Measurements from ENCODE around the gene CCDC17. TPM values are rescaled to one million over a fixed set of nuclear protein-coding genes. Genes with fewer than 3 reads are reported as not detected.
"Not testable (repeated sequence)": the region's sequence is repeated elsewhere in the genome, so short reads cannot be mapped to it uniquely, and the experiment has no call there.

Gene CCDC17
- total RNA-seq, 4 donors from 2014 or later: 3.2 to 6.5 (median 4.0) TPM

- no peaks in the 10 kb centered on the region for H3K27me3 ChIP-seq
- H3K4me3 ChIP-seq: no peak overlapping the region
- TF ChIP-seq POLR2A (IDR thresholded peaks at IDR 0.05): no peak
- H3K9me3 ChIP-seq: no peaks in the 10 kb centered on the region
- peaks cover 13% of the 10 kb centered on the region for H3K4me1 ChIP-seq
- DNase-seq (ENCODE audit: low spot score in 2 of 2): no peak
- H3K36me3 ChIP-seq: peaks cover 57% of the 10 kb centered on the region
- WGBS: 58% methylated on average over 8 of the region's 8 CpGs
- peak overlapping the region; percentile 50 for H3K27ac ChIP-seq
These were observed 10.8 kb downstream of the CCDC17 start for GRCh38 chr1:45612941-45613579.

GRCh38 chr1:45610589-45611226, 13.1 kb downstream of the CCDC17 start:
- 92% methylated on average over 10 of the region's 10 CpGs for WGBS
- DNase-seq (ENCODE audit: low spot score in 2 of 2): no peak
- H3K4me3 ChIP-seq: no peak overlapping the region
- no peaks in the 10 kb centered on the region for H3K9me3 ChIP-seq
- H3K36me3 ChIP-seq: peaks cover 48% of the 10 kb centered on the region
- TF ChIP-seq POLR2A (IDR thresholded peaks at IDR 0.05): no peak
- no peak for TF ChIP-seq EP300 (IDR thresholded peaks at IDR 0.05)
- H3K4me1 ChIP-seq: peaks cover 17% of the 10 kb centered on the region
- H3K27ac ChIP-seq: no peak overlapping the region
- H3K27me3 ChIP-seq: no peaks in the 10 kb centered on the region

- Histone ChIP-seq H3K4me1 (peaks cover 13% of the 10 kb centered on the region), H3K9me3 (no peaks in the 10 kb centered on the region), H3K36me3 (peaks cover 41% of the 10 kb centered on the region), H3K27me3 (no peaks in the 10 kb centered on the region), H3K27ac (no peak overlapping the region), H3K4me3 (no peak overlapping the region)
- TF ChIP-seq POLR2A (IDR thresholded peaks at IDR 0.05) (no peak), EP300 (IDR thresholded peaks at IDR 0.05) (no peak), CTCF (IDR thresholded peaks at IDR 0.05) (no peak), POLR2AphosphoS5 (IDR thresholded peaks at IDR 0.05) (no peak)
- 69% methylated on average over 5 of the region's 5 CpGs for WGBS
- DNase-seq (ENCODE audit: low spot score in 2 of 2): no peak
These were observed 15.4 kb downstream of the CCDC17 start for GRCh38 chr1:45608175-45609156.

- H3K36me3 ChIP-seq: peaks cover 43% of the 10 kb centered on the region
- TF ChIP-seq EP300 (IDR thresholded peaks at IDR 0.05) (no peak), POLR2A (IDR thresholded peaks at IDR 0.05) (no peak), POLR2AphosphoS5 (IDR thresholded peaks at IDR 0.05) (no peak), CTCF (IDR thresholded peaks at IDR 0.05) (no peak)
These were observed 16.3 kb downstream of the CCDC17 start for GRCh38 chr1:45607404-45608074.

GRCh38 chr1:45604239-45604638, 19.6 kb downstream of the CCDC17 start:
- 98% methylated on average over 2 of the region's 2 CpGs for WGBS
- TF ChIP-seq EP300 (IDR thresholded peaks at IDR 0.05): no peak
- no peak for TF ChIP-seq POLR2A (IDR thresholded peaks at IDR 0.05)
- no peak for TF ChIP-seq CTCF (IDR thresholded peaks at IDR 0.05)
- TF ChIP-seq POLR2AphosphoS5 (IDR thresholded peaks at IDR 0.05): no peak
- no peak for DNase-seq (ENCODE audit: low spot score in 2 of 2)
- H3K4me3 ChIP-seq: no peak overlapping the region
- no peaks in the 10 kb centered on the region for H3K9me3 ChIP-seq
- H3K36me3 ChIP-seq: peaks cover 33% of the 10 kb centered on the region
- no peak overlapping the region for H3K27ac ChIP-seq
- H3K4me1 ChIP-seq: peaks cover 10% of the 10 kb centered on the region
- no peaks in the 10 kb centered on the region for H3K27me3 ChIP-seq

More at GRCh38 chr1:45607404-45608074, 16.3 kb downstream of the CCDC17 start:
- no peak for DNase-seq (ENCODE audit: low spot score in 2 of 2)
- Histone ChIP-seq H3K27ac (no peak overlapping the region), H3K9me3 (no peaks in the 10 kb centered on the region), H3K4me3 (no peak overlapping the region), H3K4me1 (peaks cover 10% of the 10 kb centered on the region), H3K27me3 (no peaks in the 10 kb centered on the region)
- 79% methylated on average over 6 of the region's 6 CpGs for WGBS

- not testable (repeated sequence) for H3K9me3 ChIP-seq; DNase-seq (ENCODE audit: low spot score in 2 of 2); H3K4me1 ChIP-seq; H3K27ac ChIP-seq; H3K27me3 ChIP-seq; H3K4me3 ChIP-seq
- WGBS: 92% methylated on average over 8 of the region's 8 CpGs
- H3K36me3 ChIP-seq: peaks cover 21% of the 10 kb centered on the region
These were observed 27.1 kb downstream of the CCDC17 start for GRCh38 chr1:45596765-45597164.

All from suprapubic skin (tissue), 4 donors.